ENCODE data around the gene GARIN3.

- TF ChIP-seq, protein P1, sequence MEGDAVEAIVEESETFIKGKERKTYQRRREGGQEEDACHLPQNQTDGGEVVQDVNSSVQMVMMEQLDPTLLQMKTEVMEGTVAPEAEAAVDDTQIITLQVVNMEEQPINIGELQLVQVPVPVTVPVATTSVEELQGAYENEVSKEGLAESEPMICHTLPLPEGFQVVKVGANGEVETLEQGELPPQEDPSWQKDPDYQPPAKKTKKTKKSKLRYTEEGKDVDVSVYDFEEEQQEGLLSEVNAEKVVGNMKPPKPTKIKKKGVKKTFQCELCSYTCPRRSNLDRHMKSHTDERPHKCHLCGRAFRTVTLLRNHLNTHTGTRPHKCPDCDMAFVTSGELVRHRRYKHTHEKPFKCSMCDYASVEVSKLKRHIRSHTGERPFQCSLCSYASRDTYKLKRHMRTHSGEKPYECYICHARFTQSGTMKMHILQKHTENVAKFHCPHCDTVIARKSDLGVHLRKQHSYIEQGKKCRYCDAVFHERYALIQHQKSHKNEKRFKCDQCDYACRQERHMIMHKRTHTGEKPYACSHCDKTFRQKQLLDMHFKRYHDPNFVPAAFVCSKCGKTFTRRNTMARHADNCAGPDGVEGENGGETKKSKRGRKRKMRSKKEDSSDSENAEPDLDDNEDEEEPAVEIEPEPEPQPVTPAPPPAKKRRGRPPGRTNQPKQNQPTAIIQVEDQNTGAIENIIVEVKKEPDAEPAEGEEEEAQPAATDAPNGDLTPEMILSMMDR (IDR thresholded peaks at IDR 0.05), result no peak
- TF ChIP-seq POLR2A (IDR thresholded peaks at IDR 0.05), result no peak
These were observed 18.1 kb upstream of the GARIN3 start for GRCh38 chr5:157184117-157184670.
